Measurements from ENCODE around the gene TTC23L.

The TTC23L gene

GRCh38 chr5:34833976-34834793 is 4.8 kb upstream of the TTC23L start:
- DNase-seq: no peak

GRCh38 chr5:34834794-34835089 is 4.2 kb upstream of the TTC23L start:
- DNase-seq: no peak

- DNase-seq: no peak
Observed at GRCh38 chr5:34835664-34836063, 3.3 kb upstream of the TTC23L start.

- no peak for DNase-seq
Observed at GRCh38 chr5:34841816-34842215, 2.9 kb downstream of the TTC23L start.

GRCh38 chr5:34842554-34842953 is 3.6 kb downstream of the TTC23L start:
- DNase-seq: no peak

- no peak for DNase-seq
Observed at GRCh38 chr5:34843497-34843896, 4.5 kb downstream of the TTC23L start.

GRCh38 chr5:34844106-34844505 is 5.1 kb downstream of the TTC23L start:
- DNase-seq: no peak

GRCh38 chr5:34844999-34845398 is 6.0 kb downstream of the TTC23L start:
- DNase-seq: no peak

GRCh38 chr5:34847056-34847455 is 8.1 kb downstream of the TTC23L start:
- no peak for DNase-seq

GRCh38 chr5:34847552-34847951 is 8.6 kb downstream of the TTC23L start:
- DNase-seq: no peak

- no peak for DNase-seq
Observed at GRCh38 chr5:34848230-34848629, 9.3 kb downstream of the TTC23L start.

- no peak for DNase-seq
Observed at GRCh38 chr5:34849253-34849652, 10.3 kb downstream of the TTC23L start.

- peak; percentile 84 for DNase-seq
Observed at GRCh38 chr5:34854459-34855174, 15.7 kb downstream of the TTC23L start.

GRCh38 chr5:34857161-34857560 is 18.2 kb downstream of the TTC23L start:
- DNase-seq: no peak

- no peak for DNase-seq
Observed at GRCh38 chr5:34857894-34858293, 18.9 kb downstream of the TTC23L start.

GRCh38 chr5:34858790-34859189 is 19.8 kb downstream of the TTC23L start:
- DNase-seq: no peak

- no peak for DNase-seq
Observed at GRCh38 chr5:34859253-34859652, 20.3 kb downstream of the TTC23L start.

GRCh38 chr5:34863946-34864345 is 25.0 kb downstream of the TTC23L start:
- no peak for DNase-seq

- no peak for DNase-seq
Observed at GRCh38 chr5:34865091-34865490, 26.1 kb downstream of the TTC23L start.

- DNase-seq: no peak
Observed at GRCh38 chr5:34866989-34867471, 28.1 kb downstream of the TTC23L start.

GRCh38 chr5:34867660-34868059 is 28.7 kb downstream of the TTC23L start:
- DNase-seq: no peak

- DNase-seq: no peak
Observed at GRCh38 chr5:34868791-34869190, 29.8 kb downstream of the TTC23L start.

GRCh38 chr5:34869256-34869655 is 30.3 kb downstream of the TTC23L start:
- DNase-seq: no peak

- DNase-seq: no peak
Observed at GRCh38 chr5:34870382-34870781, 31.4 kb downstream of the TTC23L start.

- DNase-seq: no peak
Observed at GRCh38 chr5:34876275-34876674, 37.3 kb downstream of the TTC23L start.

All from NCI-H2029 treated with DMSO at 0.1 percent for 48 hours (cell line).